Right ventricle myocardium superior (tissue), 1 donor: Measurements from ENCODE around the gene SLC8B1. TPM values are rescaled to one million over a fixed set of nuclear protein-coding genes. Genes with fewer than 3 reads are reported as not detected.
A peak's percentile ranks its signal among the peaks of the same experiment; 100 is the strongest.

Source experiments
- ATAC-seq: fragments of 200-7000 bp; cut with Tn5 transposase; one replicate; pipeline ENCODE4 v1.9.1; 2020; ENCODE audit warnings: mild to moderate bottlenecking; ENCODE audit not compliant: poor library complexity
- DNase-seq: peaks from one replicate; pipeline ENCODE4 v3.0.0-alpha.2; 2020
- intact Hi-C: fragments of 100-400 bp; cut with DNase I; formaldehyde crosslinking; loops from one replicate; pipeline ENCODE4 v1.11.2; 2022
- long read RNA-seq: library from polyadenylated mRNA; unstranded; transcript quantifications from one replicate; pipeline ENCODE4 v2.0.0, GENCODE V29; 2021
- total RNA-seq: library from RNA; stranded (reverse); fragmentation: NEBNext Ultra II Directional; extraction: Animal tissue kit (Norgen Biotek cat#: 25700); gene quantifications from one replicate; pipeline ENCODE4 v1.2.1, GENCODE V29; 2021
- donor health status: DM: no; HTN: yes; CAD: no; lungs with severe emphysema.

SLC8B1 gene
- 12.3 TPM for total RNA-seq
- long read RNA-seq, partial matches to known transcripts, result 14 of 26 reads
- long read RNA-seq, other reads (novel, unspliced or antisense), result 9 of 26 reads

DNA sequence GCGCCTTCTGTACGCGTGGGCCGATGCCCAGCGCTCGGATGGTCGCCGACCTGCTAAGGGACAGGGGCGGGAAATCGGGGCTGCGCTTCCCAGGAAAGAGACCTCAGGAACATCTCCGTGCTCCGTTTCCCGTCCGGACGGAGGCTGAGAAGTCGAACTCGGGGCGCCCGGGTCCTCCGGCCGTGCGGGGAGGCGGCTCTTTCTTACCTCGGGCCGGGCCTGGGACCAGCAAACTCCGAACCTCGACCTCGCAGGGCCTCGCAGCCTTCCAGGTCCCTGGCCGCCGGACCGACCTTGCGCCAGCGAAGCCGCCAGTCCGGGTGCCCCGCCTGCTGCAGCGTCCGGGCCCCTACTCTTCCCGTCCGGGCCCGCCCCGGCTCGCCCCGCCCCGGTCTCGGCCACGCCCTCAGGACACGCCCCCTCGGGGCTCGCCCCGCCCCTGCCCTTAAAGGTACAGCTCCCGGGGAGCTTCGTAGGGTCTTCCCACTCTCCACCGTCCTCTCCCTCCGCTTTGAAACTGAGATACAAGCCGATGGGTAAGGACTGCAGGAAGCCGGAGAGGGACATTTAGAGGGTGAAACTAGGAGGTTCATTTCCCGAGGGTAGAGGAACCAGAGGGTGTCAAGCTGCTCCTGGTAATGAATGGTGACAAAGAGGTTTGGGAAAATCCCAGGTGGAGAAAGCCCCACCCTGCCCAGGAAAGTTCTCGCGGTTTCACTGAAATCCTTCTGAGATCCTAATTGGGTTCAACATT, at the start of gene SLC8B1:
SLC8B1 (minus strand) TSS at position 324 of the 754 bp plus-strand sequence. CDS start 2,231 bp downstream, outside the sequence.
- DNase-seq, result peak; percentile 94
- intact Hi-C loops, result no loop called here
- ATAC-seq, result peak; percentile 100

DNA sequence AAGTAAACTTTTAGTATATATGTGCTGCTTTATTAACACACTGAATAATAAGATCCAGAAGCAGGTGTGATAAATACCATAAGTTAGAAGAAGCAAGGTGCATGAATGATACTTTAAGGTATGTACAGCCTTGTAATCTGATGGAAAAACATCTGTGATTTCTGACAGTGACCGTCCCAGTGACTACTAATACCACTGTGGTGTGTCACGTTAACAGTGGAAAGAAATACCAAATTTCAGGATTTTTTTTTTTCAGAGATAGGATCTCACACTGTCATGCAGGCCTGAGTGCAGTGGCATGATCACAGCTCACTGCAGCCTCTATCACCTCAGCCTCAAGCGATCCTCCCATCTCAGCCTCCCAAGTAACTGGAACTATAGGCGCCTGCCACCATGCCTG, 47.3 kb upstream of the SLC8B1 start:
- ATAC-seq (no peak), DNase-seq (no peak)
- intact Hi-C loops, result no loop called here

DNA sequence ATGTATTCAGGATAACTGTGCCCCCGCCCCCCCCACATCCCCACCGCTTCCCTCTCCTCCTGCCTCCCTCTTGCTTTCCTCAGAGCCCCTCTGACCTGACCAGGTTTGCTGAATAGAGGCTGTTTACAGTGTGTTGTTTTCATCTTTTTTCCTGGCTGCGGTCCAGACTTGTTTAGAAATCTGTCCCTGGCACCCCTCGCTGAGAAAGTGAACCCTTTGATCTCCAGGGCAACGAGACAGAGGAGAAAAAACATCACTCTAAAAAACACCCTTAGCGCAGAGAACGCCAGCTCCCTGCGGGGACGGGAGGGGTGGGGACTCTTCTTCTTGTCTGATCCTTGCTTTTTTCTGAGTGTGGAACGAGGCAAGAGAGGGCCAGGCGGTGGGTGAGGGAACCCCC, 46.3 kb upstream of the SLC8B1 start:
- intact Hi-C loops, result no loop called here
- no peak for DNase-seq
- ATAC-seq, result no peak

DNA sequence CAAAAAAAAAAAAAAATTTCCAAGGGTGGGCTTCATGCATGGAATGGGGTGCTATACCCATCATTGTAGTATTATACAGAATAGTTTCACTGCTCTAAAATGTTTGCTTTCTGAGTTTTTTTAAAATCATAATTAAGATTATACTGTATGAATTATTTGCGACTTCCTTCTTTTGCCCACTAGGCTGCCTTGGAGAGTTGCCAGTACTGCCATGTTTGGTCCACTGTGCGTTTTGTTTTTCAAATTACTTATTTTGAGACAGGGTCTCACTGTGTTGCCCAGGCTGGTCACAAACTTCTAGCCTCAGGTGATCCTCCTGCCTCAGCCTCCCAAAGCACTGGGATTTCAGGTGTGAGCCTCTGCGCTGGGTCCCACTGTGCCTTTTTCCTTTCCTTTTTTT, 43.4 kb upstream of the SLC8B1 start:
- intact Hi-C loops, result no loop called here
- DNase-seq, result no peak

DNA sequence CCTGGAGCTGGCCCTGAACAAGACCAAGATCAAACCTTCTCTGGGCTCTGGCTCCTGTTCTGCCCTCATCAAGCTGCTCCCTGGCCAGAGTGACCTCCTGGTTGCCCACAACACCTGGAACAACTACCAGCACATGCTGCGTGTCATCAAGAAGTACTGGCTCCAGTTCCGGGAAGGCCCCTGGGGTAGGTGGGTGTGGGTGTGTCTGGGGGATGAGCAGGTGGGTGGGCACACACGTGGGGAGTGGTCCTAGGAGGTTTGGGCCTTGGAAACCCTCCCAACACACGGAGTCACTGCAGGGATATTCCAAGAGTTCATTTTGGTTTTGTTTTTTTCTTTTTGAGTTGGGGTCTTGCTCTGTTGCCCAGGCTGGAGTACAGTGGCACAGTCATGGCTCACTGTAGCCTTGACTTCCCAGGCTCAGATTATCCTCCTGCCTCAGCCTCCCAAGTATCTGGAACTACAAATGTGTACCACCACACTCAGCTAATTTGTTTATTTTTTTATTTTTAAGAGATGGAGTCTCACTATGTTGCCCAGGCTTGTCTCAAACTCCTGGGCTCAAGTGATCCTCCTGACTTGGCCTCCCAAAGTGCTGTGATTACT, 40.0 kb upstream of the SLC8B1 start:
- DNase-seq (no peak), ATAC-seq (no peak)
- intact Hi-C loops, result no loop called here

More for the DNA sequence above, 43.4 kb upstream of the SLC8B1 start:
- no peak for ATAC-seq

DNA sequence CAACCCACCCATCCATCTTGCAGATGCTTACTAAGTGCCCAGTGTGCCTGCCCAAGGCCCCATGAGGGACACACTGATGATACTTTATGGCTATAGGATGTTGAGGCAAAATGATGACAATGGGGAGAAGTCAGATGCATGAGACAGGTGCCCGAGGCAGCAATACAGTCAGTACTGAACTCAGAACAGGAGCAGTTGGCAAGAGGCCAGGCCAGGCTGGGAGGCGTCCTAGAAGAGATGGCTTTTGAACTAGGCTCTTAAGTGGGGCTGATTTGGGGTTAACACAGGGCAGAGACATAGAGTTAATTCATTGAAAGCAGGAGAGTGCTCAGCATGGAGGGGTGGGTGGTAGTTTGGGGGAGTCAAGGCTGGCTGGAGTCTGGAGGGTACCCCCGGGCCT, 39.1 kb upstream of the SLC8B1 start:
- ATAC-seq, result no peak
- intact Hi-C loops, result no loop called here
- DNase-seq, result peak; percentile 40

DNA sequence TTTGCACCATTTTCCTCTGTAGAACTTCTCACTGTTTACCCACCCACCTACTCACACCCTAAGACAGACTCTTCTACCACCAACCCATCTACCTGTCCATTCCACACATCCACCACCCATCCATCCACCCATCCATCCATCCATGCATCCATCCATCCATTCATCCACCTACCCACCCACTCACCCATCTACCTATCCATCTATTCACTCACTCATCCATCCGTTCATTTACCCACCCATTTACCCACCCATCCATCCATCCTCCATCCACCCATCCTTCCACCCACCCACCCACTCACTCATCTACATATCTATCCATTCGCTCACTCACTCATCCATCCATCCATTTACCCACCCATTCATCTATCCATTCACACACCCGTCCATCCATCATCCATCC, 38.5 kb upstream of the SLC8B1 start:
- no peak for DNase-seq
- no peak for ATAC-seq
- intact Hi-C loops, result no loop called here

DNA sequence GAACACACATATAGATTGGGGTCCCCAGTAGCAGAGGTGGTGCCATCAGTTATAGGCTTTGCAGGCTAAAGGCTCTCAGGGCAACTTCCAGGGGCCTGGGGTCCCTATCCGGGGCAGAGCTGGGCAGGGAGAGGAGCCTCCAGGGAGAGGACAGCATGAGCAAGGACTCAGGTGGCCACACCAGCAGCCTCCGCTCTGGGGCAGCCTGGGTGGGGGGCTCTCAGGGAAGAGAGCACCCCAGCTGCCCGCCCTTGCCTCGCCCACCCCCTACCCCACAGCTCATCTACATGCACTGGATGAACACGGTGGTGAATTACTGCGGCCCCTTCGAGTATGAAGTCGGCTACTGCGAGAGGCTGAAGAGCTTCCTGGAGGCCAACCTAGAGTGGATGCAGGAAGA, 37.5 kb upstream of the SLC8B1 start:
- DNase-seq (no peak), ATAC-seq (no peak)
- intact Hi-C loops, result no loop called here

DNA sequence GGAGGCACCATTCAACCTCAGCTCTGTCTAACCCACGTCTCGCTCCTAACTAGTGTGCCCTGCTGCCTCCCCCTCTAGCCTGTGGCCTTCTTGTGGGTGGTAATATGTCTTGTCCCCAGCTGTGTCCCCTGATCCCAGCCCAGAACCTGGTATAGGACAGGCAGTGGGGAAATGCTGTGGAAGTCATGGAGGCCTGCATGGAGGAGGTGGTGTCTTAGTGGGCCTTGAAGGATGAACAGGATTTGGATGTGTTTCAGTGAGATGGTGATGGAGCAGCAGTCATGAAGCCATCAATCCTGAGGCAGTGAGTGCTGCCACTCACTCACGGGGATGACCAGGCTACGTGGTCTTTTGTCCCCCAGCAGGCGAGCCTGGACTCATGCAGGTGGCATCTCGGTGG, 36.9 kb upstream of the SLC8B1 start:
- intact Hi-C loops, result no loop called here
- ATAC-seq (no peak), DNase-seq (no peak)

DNA sequence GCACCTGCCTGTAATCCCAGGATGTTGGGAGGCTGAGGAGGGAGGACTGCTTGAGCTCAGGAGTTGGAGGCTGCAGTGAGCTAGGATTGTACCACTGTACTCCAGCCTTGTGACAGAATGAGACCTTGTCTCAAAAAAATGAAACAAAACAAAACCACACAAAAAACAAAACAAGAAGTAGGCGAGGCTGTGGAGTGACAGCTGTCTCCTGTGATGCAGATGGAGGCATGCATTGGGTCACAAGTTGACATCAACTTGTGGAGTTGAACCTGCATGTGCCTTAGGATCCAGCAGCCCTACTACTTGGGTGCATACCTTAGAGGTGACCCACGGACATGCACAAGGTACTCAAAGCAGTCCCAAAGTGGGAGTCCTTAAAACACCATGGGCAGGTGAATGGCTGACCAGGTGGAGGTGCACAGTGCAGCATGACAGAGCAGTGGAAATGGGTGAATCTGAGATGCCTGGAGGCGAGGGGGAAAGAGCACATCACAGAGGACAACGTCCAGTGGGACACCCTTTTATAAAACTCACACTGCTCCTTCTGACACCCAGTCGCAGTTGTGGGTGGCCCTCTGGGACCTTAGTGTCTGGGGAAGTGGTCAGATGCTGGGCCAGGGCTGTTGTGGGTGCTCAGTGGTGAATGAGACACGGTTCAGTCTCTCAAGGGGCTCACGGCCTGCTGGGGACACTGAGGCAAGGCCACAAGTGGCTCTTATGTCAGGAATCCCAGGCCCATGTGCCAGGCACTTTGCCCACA, 36.2 kb upstream of the SLC8B1 start:
- DNase-seq (no peak), ATAC-seq (no peak)
- intact Hi-C loops, result no loop called here

DNA sequence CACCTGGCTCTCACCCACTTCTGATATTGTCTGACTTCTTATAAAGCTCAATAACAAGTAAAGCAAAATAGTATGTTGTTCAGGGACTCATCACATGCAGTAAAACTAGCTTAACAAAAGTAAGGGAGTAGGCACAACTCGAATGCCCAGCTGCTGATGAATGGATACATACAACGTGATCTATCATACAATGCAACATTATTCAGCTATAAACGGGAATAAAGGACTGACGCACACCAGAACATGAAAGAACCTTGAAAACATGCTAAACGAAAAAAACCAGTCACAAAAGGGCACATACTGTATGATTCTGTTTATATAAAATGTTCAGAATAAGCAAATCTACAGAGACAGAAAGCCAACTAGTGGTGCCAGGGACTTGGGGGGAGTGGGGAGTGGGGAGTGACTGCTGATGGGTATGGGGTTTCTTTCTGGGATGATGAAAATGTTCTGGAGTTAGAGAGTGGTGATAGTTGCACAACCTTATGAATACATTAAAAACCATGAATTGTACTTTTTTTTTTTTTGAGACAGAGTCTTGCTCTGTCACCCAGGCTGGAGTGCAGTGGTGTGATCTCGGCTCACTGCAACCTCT, 34.6 kb upstream of the SLC8B1 start:
- intact Hi-C loops, result no loop called here
- ATAC-seq, result no peak

DNA sequence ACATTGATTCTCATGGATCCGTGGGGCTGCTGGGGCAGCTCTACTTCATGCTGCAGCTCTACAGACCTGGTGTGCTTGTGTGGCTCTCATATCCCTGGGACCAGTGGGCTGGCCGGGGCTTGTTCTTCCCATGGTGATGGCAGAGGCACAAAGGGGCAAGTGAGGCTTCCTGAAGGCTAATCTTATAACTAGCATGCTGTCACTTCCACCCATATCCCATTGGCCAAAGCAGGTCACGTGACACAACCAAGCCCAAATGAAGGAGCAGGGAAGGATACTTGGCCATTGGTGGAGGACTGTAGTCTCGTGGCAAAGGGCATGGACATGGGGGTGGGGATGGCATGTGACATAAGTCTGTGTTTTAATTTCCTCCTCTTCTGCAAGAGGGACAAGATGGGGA, 33.4 kb upstream of the SLC8B1 start:
- no peak for DNase-seq
- intact Hi-C loops, result no loop called here
- ATAC-seq, result no peak

More for the DNA sequence above, 34.6 kb upstream of the SLC8B1 start:
- no peak for DNase-seq

DNA sequence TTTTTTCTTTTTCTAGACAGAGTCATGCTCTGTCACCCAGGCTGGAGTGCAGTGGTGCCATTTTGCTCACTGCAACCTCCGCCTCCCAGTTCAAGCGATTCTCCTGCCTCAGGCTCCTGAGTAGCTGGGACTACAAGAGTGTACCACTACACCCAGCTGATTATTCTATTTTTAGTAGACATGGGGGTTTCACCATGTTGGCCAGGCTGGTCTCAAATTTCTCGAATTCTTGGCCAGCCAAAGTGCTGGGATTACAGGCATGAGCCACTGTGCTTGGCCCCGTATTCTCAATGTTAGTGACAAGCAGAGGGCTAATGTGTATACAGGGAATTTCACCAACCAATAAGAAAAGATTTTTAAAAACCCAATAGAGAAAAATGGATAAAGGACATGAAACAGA, 31.9 kb upstream of the SLC8B1 start:
- no peak for DNase-seq

DNA sequence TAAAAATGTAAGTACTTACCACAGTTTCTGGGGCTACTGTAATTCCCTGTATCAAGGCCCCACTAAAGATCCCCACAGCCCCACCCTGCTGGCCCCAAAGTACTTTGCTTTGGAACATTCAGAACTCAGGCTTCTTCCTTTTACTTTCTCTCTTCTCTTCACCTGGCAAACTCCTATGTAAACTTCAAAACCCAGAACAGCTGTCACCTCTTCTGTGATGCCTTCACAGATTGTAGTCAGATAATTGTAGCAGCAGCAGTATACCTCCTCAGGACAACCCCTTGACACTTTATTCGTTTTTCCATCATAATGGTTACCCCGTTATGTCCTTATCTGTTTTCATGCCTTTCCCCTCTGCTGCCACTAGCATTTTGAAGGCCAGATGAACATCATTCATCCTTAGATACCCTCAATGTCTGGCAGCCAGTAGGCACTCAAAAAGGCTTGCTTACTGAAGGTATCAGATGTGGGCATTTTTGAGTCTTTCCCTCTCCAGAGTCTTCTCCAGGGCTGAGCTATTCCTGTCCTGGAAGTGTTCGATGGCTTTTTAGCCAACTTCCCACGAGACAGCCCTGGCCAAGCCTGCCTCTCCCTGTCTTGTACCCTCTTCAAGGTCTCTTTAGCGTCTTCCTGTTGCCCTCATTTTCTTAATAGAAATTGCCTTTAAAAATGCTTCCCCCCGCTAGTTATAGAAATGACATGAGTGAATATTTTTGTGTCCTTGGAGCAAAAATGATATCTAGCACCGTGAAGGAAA, 30.9 kb upstream of the SLC8B1 start:
- DNase-seq (no peak), ATAC-seq (peak; percentile 55)
- intact Hi-C loops, result no loop called here

More for the DNA sequence above, 31.9 kb upstream of the SLC8B1 start:
- ATAC-seq, result peak; percentile 87
- intact Hi-C loops, result no loop called here

DNA sequence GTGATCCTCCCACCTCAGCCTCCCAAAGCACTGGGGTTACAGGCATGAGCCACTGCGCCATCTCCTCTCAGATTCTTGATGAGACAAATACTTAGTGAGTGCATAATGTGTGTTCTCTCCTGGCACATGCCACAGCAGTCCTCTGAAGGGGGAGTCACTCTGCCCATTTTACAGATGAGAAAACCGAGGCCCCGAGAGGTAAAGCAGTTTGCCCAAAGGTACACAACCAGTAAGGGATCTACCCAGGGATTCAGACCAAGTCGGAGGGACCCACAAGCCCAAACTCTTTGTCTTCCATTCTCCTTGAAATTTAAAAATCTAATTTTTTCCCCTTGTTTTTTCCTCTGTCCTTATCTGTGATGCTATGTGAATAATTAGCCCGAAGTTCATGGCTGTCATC, 29.8 kb upstream of the SLC8B1 start:
- ATAC-seq (no peak), DNase-seq (no peak)
- intact Hi-C loops, result no loop called here

DNA sequence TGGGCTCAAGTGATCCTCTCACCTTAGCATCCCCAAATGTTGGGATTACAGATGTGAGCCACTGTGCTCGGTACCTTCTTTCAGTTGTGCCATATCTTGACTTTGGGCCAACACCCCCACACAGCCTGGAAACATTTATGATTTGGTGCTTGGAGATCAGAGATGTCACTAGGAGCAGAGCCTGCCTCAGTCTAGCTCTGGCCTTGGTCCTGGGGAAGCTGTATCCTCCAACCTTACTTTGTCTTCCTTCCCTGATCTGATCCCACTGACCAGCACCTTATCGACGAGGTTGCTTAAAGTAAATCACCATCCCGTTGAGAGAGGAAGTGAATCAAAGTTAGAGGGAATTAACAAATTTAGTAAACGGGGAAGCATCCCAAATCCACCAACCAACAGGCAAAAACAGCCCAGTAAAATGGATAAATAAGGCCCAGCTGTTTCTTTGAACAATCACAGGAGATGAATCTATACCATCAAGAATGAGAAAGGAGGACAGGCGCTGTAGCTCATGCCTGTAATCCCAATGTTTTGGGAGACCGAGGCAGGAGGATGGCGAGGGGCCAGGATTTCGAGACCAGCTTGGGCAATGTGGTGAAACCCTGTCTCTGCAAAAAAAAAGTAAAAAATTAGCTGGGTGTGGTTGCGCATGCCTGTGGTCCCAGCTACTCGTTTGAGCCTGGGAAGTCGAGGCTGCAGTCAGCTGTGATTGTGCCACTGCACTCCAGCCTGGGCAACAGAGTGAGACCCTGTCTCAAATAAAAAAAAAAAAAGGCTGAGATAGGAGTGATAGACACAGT, 26.9 kb upstream of the SLC8B1 start:
- intact Hi-C loops, result no loop called here
- DNase-seq (no peak), ATAC-seq (no peak)

DNA sequence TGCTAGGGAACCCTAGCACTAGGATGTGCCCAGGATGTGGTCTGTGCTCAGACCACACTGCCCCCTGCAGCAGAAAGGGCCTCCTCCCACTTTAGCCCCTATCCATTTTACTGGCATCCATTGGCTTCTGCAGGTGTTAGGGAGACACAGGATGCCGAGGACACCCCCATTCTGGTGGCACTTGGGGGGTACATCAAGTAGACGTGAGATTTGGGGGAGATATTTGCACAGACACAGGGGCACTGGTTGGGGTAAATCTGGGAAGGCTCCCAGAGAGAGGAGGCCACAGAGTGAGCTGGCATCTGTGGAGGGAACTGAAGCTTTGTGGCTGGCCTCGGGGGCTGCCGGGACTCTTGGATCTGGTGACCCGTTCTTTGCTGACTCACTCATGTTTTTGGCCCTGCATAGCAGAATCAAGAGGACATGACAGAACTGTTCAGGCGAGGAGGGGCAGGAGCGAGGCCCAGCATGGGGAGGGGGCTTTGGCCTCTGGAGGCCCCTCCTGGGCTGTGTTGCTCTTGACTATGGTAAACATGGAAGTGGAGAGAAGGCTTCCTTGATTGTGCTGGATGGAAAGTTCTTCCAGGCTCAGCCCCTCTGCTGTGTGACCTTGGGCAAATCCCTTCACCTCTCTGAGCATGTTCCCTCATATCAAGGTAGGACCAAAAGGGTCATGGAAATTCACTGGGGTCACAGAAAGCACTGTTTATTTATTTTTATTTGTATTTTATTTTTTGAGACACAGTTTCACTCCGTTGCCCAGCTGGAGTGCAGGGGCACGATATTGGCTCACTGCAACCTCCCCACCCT, 25.2 kb upstream of the SLC8B1 start:
- ATAC-seq, result no peak
- no peak for DNase-seq
- intact Hi-C loops, result no loop called here
